Measurements from ENCODE around the gene OAT.

The OAT gene

GRCh38 chr10:124349996-124350280 lies 68.8 kb downstream of the OAT start:
- DNase-seq = no peak

GRCh38 chr10:124349231-124349995 lies 69.3 kb downstream of the OAT start:
- DNase-seq = no peak

GRCh38 chr10:124348801-124349200 lies 69.9 kb downstream of the OAT start:
- DNase-seq = no peak

- no peak for DNase-seq
These were observed 70.8 kb downstream of the OAT start for GRCh38 chr10:124347956-124348355.

All from activated CD4-positive, alpha-beta T cell treated with anti-CD3 and anti-CD28 coated beads, Interleukin-10, Interleukin-2, amounts not matched to agents 100 ng/mL and 50 ng/mL, durations not matched to agents 16 hours and 8 hours (primary cell).